H1 (cell line): ENCODE results near the gene CUL2. TPM values are rescaled to one million over a fixed set of nuclear protein-coding genes. Genes with fewer than 3 reads are reported as not detected.

ENCODE experiments used
- HDAC6 ChIP-seq: IDR thresholded peaks from one replicate; pipeline ENCODE4 v1.7.1; 2012; ENCODE audit warnings: low read depth, mild to moderate bottlenecking, inconsistent platforms, low read length, moderate library complexity
- ZNF274 ChIP-seq: IDR thresholded peaks from 2 replicates; pipeline ENCODE4 v1.7.0; 2012; ENCODE audit warnings: low read length, borderline replicate concordance; ENCODE audit errors: extremely low read depth
- polyA plus RNA-seq, 7 experiments: library from polyadenylated mRNA; depleted of rRNA in 3 of 7; stranded (reverse) in 5 of 7; unstranded in 2 of 7; fragments of >200 nt in 5 of 7; fragments of 200-250 nt in 2 of 7; gene quantifications; 1 replicate in 5 of 7; 2 replicates in 1 of 7; 4 replicates in 1 of 7; pipeline versions ENCODE4 v1.2.1 to v1.2.3, GENCODE V29; 2011 to 2013; ENCODE audit warnings: missing spikeins in 2 of 7, mixed read lengths in 2 of 7
- total RNA-seq: library from RNA; stranded (reverse); fragmentation: NEBNext Ultra II Directional; extraction: Animal tissue kit (Norgen Biotek cat#: 25700); gene quantifications from 2 replicates; pipeline ENCODE4 v1.2.1, GENCODE V29; 2021

CUL2 gene
- total and polyA plus RNA-seq, 2 of the 8 experiments (the other 6 are each of a cell fraction or from before 2014, with no cell fraction given) = 10.2 to 43.1 TPM

- TF ChIP-seq ZNF274 (no peak), HDAC6 (no peak)
Observed at GRCh38 chr10:35025916-35026315, 64.2 kb downstream of the CUL2 start (continued).
